ENCODE measurements around the gene ZNF292. TPM values are rescaled to one million over a fixed set of nuclear protein-coding genes. Genes with fewer than 3 reads are reported as not detected.

ZNF292 gene
- total RNA-seq, 4 donors from 2014 or later: 18.5 to 61.8 (median 42.4) TPM

- Histone ChIP-seq H3K27me3 (no peaks in the 10 kb centered on the region), H3K36me3 (peaks cover 0 to 11% (median 2%) of the 10 kb centered on the region in 4 donors), H3K27ac (no peak overlapping the region), H3K4me1 (peaks cover 0 to 39% (median 11%) of the 10 kb centered on the region in 4 donors), H3K9me3 (no peaks in the 10 kb centered on the region), H3K4me3 (no peak overlapping the region)
- DNase-seq: no peak
- TF ChIP-seq EP300 (IDR thresholded peaks at IDR 0.05; ENCODE audit: low read depth) (no peak), POLR2AphosphoS5 (IDR thresholded peaks at IDR 0.05) (no peak), POLR2A (IDR thresholded peaks at IDR 0.05) (no peak)
- TF ChIP-seq, protein P1, sequence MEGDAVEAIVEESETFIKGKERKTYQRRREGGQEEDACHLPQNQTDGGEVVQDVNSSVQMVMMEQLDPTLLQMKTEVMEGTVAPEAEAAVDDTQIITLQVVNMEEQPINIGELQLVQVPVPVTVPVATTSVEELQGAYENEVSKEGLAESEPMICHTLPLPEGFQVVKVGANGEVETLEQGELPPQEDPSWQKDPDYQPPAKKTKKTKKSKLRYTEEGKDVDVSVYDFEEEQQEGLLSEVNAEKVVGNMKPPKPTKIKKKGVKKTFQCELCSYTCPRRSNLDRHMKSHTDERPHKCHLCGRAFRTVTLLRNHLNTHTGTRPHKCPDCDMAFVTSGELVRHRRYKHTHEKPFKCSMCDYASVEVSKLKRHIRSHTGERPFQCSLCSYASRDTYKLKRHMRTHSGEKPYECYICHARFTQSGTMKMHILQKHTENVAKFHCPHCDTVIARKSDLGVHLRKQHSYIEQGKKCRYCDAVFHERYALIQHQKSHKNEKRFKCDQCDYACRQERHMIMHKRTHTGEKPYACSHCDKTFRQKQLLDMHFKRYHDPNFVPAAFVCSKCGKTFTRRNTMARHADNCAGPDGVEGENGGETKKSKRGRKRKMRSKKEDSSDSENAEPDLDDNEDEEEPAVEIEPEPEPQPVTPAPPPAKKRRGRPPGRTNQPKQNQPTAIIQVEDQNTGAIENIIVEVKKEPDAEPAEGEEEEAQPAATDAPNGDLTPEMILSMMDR (IDR thresholded peaks at IDR 0.05): no peak
- in situ Hi-C loops (cut with MboI; ENCODE audit: low pct_ligation_motif_present in 1 of 4, low pct_unique_long_range_greater_than_20kb in 1 of 4, low sequenced_read_pairs in 3 of 4): no loop called here
- intact Hi-C loops (cut with DNase I; ENCODE audit: low total_unique reads): no loop called here
Observed at GRCh38 chr6:87212596-87212995, 57.2 kb downstream of the ZNF292 start.

GRCh38 chr6:87213364-87213763, 58.0 kb downstream of the ZNF292 start:
- H3K27me3 ChIP-seq: no peaks in the 10 kb centered on the region
- DNase-seq: peak; percentile 39
- TF ChIP-seq, protein P1 (IDR thresholded peaks at IDR 0.05): no peak
- TF ChIP-seq EP300 (IDR thresholded peaks at IDR 0.05; ENCODE audit: low read depth) (no peak), POLR2AphosphoS5 (IDR thresholded peaks at IDR 0.05) (no peak), POLR2A (IDR thresholded peaks at IDR 0.05) (no peak)
- peaks cover 0 to 16% (median 2%) of the 10 kb centered on the region in 4 donors for H3K36me3 ChIP-seq
- H3K4me1 ChIP-seq: peaks cover 0 to 31% (median 9%) of the 10 kb centered on the region in 4 donors
- 58 to 81% methylated on average over 2 to 5 of the region's 5 CpGs for WGBS, 2 donors (ENCODE audit: low coverage in 1 of 2)
- no peaks in the 10 kb centered on the region for H3K9me3 ChIP-seq
- intact Hi-C loops (cut with DNase I; ENCODE audit: low total_unique reads): no loop called here
- no peak overlapping the region for H3K4me3 ChIP-seq
- H3K27ac ChIP-seq: no peak overlapping the region
- in situ Hi-C loops (cut with MboI; ENCODE audit: low pct_ligation_motif_present in 1 of 4, low pct_unique_long_range_greater_than_20kb in 1 of 4, low sequenced_read_pairs in 3 of 4): no loop called here

DNA sequence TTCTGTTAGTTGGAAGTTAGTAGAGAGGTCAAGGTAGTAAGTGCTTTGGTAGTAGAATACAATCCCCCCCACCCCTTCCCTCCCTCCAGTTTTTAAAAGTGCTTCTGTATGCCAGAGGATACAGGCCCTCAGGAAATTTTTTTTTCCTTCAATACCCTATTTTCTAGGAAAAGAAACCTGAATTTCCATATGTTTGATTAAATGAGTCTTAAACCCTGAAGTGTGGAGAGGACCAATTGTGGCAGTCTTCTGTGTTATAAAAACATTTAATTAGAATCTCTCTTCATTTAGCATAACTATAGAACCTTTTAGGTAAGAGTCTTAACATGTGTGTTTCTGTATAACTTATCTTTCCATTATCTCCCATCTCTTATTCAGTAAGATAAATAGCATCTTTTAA, 59.5 kb downstream of the ZNF292 start:
- TF ChIP-seq, protein P1 (IDR thresholded peaks at IDR 0.05): no peak
- TF ChIP-seq EP300 (IDR thresholded peaks at IDR 0.05; ENCODE audit: low read depth) (no peak), POLR2A (IDR thresholded peaks at IDR 0.05) (no peak), POLR2AphosphoS5 (IDR thresholded peaks at IDR 0.05) (no peak)
- H3K36me3 ChIP-seq: peaks cover 0 to 23% (median 2%) of the 10 kb centered on the region in 4 donors
- H3K4me3 ChIP-seq: no peak overlapping the region
- DNase-seq: no peak
- H3K27ac ChIP-seq: no peak overlapping the region
- H3K27me3 ChIP-seq: no peaks in the 10 kb centered on the region
- in situ Hi-C loops (cut with MboI; ENCODE audit: low pct_ligation_motif_present in 1 of 4, low pct_unique_long_range_greater_than_20kb in 1 of 4, low sequenced_read_pairs in 3 of 4) (no loop called here), intact Hi-C loops (cut with DNase I; ENCODE audit: low total_unique reads) (no loop called here)
- H3K4me1 ChIP-seq: peaks cover 0 to 16% (median 5%) of the 10 kb centered on the region in 4 donors
- H3K9me3 ChIP-seq: no peaks in the 10 kb centered on the region

DNA sequence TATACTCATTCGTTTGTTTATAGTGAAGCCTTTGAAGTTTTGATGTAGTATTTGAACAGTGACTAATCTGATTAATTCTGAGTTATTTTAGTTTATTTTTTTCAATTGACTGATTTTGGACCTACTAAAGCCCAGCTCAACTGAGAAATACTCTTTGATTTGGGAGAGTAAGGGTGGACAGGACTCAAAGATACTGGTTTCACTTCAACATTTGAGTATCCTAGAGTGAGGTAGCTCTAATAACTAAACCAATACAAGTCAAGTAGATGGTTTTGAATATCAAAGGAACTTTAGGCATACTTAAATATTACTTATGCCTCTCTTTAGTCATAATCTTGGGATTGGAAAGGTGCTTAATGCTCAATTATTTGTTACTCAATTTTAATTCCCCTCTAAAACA, 65.6 kb downstream of the ZNF292 start:
- Histone ChIP-seq H3K9me3 (no peaks in the 10 kb centered on the region), H3K36me3 (peaks cover 0 to 51% (median 4%) of the 10 kb centered on the region in 4 donors), H3K27me3 (no peaks in the 10 kb centered on the region), H3K4me1 (no peaks in the 10 kb centered on the region), H3K4me3 (no peak overlapping the region), H3K27ac (no peak overlapping the region)
- WGBS, 2 donors (ENCODE audit: low coverage in 1 of 2): 83 to 93% methylated on average over 1 of the region's 1 CpG
- in situ Hi-C loops (cut with MboI; ENCODE audit: low pct_ligation_motif_present in 1 of 4, low pct_unique_long_range_greater_than_20kb in 1 of 4, low sequenced_read_pairs in 3 of 4): no loop called here
- TF ChIP-seq POLR2A (IDR thresholded peaks at IDR 0.05): no peak
- TF ChIP-seq POLR2AphosphoS5 (IDR thresholded peaks at IDR 0.05): no peak
- no peak for TF ChIP-seq EP300 (IDR thresholded peaks at IDR 0.05; ENCODE audit: low read depth)
- TF ChIP-seq, protein P1 (IDR thresholded peaks at IDR 0.05): no peak
- intact Hi-C loops (cut with DNase I; ENCODE audit: low total_unique reads): no loop called here
- no peak for DNase-seq
